Mucosa of descending colon (tissue), 3 donors: ENCODE measurements around the gene PHYKPL. TPM values are rescaled to one million over a fixed set of nuclear protein-coding genes. Genes with fewer than 3 reads are reported as not detected.
A peak's percentile ranks its signal among the peaks of the same experiment; 100 is the strongest.

Experiments used
- ATAC-seq: fragments of 200-7000 bp; cut with Tn5 transposase; one replicate; pipeline ENCODE4 v1.9.1; 2020; ENCODE audit warnings: mild to moderate bottlenecking, moderate library complexity
- DNase-seq, 3 donors: peaks; one replicate each; pipeline ENCODE4 v3.0.0-alpha.2; 2020
- H3K36me3 ChIP-seq: fragments of 200-600 bp; one replicate; pipeline ENCODE4 v1.8.0; 2021; ENCODE audit warnings: low read depth, mild to moderate bottlenecking
- H3K4me1 ChIP-seq: fragments of 200-600 bp; one replicate; pipeline ENCODE4 v1.8.0; 2021; ENCODE audit warnings: low read depth, mild to moderate bottlenecking
- H3K4me3 ChIP-seq: fragments of 200-600 bp; one replicate; pipeline ENCODE4 v1.8.0; 2021; ENCODE audit warnings: mild to moderate bottlenecking
- H3K9me3 ChIP-seq: fragments of 200-600 bp; one replicate; pipeline ENCODE4 v1.8.0; 2021; ENCODE audit warnings: mild to moderate bottlenecking
- intact Hi-C, 2 donors: fragments of 100-400 bp; cut with DNase I in 1 of 2; cut with micrococcal nuclease in 1 of 2; formaldehyde crosslinking; loops; one replicate each; pipeline versions ENCODE4 v1.11.0 to v1.11.1; 2022; cut with DNase I, micrococcal nuclease
- total RNA-seq, 3 donors: library from RNA; stranded (reverse); fragmentation: NEBNext Ultra II Directional in 2 of 3; extraction: Animal tissue kit (Norgen Biotek cat#: 25700) in 2 of 3; gene quantifications; one replicate each; pipeline versions ENCODE4 v1.2.1 to v1.2.4, GENCODE V29; 2021 to 2023
- TF ChIP-seq, protein P1 (sequence below): fragments of 200-600 bp; IDR thresholded peaks from one replicate; pipeline ENCODE4 v1.8.0; 2022; ENCODE audit warnings: antibody characterized with exemption, mild to moderate bottlenecking
- donor health status: DM: no; HTN: no; CAD: no; lungs with moderate emphysema.
- donor health status: DM: no; HTN: no; CAD: no.
- donor health status: DM: no; HTN: yes; CAD: no.

Gene PHYKPL
- total RNA-seq, 3 donors from 2014 or later: 179 to 331 (median 194) TPM

DNA sequence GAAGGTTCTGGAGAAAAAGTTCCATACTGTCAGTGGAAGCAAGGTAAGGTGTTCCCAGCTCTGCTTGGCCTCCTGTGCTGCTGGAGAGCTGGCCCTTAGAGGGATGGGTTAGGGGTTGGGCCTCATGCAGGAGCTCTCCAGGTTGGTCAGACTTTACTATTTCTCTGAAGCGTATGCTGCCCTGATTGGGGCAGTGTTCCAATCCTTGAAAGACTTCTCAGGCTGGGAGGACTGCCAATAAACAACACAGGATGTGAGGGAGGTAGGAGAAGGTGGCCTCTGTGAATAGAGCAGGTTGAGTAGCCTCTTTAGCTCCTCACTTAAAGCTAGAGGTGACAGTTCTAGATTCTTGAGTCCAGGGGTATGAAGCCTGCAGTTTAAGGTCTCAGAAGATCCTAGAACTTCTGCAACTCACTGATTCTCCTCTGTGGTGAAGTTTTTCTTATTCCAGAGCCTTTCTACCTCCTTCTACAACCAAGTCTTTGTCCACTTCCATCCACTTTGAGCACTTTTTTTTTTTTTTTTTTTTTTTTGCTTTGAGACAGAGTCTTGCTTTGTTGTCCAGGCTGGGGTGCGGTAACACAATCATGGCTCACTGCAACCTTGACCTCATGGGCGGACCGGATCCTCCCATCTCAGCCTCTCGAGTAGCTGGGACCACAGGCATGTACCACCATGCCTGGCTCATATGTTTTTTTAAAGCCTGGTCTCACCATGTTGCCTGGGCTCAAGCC lies 25.3 kb downstream of the PHYKPL start:
- H3K9me3 ChIP-seq: no peaks in the 10 kb centered on the region
- intact Hi-C loops: no loop called here
- DNase-seq: peak; percentile 70 to 86 (median 71)
- peaks cover 8% of the 10 kb centered on the region for H3K36me3 ChIP-seq
- H3K4me3 ChIP-seq: no peak overlapping the region
- TF ChIP-seq, protein P1, sequence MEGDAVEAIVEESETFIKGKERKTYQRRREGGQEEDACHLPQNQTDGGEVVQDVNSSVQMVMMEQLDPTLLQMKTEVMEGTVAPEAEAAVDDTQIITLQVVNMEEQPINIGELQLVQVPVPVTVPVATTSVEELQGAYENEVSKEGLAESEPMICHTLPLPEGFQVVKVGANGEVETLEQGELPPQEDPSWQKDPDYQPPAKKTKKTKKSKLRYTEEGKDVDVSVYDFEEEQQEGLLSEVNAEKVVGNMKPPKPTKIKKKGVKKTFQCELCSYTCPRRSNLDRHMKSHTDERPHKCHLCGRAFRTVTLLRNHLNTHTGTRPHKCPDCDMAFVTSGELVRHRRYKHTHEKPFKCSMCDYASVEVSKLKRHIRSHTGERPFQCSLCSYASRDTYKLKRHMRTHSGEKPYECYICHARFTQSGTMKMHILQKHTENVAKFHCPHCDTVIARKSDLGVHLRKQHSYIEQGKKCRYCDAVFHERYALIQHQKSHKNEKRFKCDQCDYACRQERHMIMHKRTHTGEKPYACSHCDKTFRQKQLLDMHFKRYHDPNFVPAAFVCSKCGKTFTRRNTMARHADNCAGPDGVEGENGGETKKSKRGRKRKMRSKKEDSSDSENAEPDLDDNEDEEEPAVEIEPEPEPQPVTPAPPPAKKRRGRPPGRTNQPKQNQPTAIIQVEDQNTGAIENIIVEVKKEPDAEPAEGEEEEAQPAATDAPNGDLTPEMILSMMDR: no peak
- peaks cover 45% of the 10 kb centered on the region for H3K4me1 ChIP-seq
- ATAC-seq: peak; percentile 60

DNA sequence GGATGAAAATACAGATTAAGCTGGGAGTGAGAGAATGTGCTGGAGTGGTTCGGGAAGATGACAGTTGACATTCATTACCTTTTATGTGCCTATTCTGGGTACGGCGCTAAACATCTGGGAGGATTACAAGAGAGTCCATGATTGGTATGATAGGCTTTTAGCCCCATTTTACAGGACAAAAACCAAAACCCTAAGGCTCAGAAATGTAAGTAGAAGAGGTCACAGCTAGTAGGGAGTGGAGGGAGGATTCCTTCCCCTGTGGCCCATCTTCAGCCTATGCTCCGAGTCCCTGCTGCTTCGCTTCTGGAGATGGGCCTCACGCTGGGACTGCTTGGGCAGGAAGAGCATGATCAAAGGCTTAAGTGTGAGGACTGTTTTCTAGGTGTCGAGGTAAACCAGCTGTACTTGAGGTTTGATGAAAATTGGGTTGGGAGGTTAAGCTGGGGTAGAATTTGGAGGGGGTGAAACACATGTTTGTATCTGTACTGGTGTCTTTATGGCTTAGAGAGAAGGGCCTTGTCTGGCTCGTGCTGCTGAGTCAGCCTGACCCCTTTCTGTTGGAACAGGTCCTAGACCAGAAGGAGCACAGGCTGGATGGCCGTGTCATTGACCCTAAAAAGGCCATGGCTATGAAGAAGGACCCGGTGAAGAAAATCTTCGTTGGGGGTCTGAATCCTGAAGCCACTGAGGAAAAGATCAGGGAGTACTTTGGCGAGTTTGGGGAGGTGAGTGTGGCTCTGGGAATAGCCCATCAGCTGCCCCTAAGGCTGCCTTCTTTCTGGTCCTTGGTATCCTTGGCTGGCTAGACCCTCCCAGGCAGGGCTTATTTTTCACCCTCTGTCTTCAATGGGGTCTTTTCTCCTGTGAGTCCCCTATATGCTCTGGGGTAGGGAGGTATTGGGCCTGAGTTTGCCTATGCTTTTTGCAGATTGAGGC lies 26.2 kb downstream of the PHYKPL start:
- Histone ChIP-seq H3K4me1 (peaks cover 42% of the 10 kb centered on the region), H3K36me3 (peaks cover 5% of the 10 kb centered on the region), H3K9me3 (no peaks in the 10 kb centered on the region), H3K4me3 (no peak overlapping the region)
- DNase-seq (no peak), ATAC-seq (no peak)
- TF ChIP-seq, protein P1: no peak
- intact Hi-C loops: no loop called here

DNA sequence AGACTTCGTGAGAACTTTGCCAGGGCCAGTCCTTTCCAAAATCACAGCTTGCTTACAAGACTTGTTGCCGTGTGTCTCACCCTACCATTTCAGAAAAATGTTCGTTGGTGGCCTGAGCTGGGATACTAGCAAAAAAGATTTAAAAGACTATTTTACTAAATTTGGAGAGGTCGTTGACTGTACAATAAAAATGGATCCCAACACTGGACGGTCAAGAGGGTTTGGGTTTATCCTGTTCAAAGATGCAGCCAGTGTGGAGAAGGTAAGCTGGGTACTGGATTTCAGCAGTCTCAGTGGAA lies 26.9 kb downstream of the PHYKPL start:
- peaks cover 5% of the 10 kb centered on the region for H3K36me3 ChIP-seq
- H3K4me1 ChIP-seq: peaks cover 41% of the 10 kb centered on the region
- no peaks in the 10 kb centered on the region for H3K9me3 ChIP-seq
- TF ChIP-seq, protein P1: no peak
- no peak for DNase-seq
- peak overlapping the region; percentile 98 for H3K4me3 ChIP-seq
- intact Hi-C loops: no loop called here
- no peak for ATAC-seq

DNA sequence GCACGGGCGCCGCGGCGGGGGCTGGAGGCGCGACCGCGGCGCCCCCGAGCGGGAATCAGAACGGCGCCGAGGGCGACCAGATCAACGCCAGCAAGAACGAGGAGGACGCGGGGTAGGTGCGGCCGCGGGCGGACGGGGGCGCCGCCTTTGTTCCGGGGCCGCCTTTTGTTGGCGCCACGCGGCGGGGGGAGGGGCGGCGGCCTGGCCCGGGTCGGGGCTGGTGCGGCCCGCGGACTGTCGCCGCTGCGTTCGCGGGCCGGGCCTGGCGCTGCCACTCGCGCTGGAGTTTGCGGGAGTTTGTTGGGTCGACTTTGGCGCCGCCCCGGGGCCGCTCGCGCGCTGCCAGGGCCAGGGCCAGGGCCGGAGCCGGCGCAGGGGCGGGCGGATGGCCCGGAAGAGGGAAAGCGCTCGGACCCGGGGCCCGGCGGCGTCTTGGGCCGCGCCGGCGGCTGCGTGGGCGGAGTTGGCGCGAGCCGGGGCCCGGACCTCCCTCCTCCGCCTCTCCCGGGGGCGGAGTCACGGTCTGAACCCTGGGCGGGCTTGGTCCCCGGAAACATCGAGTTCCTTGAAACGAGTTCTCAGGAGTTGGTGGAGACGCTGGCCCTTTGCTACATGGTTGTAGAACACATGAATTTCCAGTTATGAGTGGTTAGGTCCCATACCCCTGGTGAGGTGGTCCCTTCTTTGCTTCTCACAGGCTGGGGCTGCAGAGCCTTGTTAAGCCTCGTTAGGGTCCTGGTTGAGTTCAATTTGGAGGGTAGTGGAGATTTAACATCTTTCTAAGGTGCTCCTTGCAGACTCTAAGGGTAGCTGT lies 27.5 kb downstream of the PHYKPL start:
- peak; percentile 65 for ATAC-seq
- TF ChIP-seq, protein P1: no peak
- H3K4me1 ChIP-seq: peaks cover 37% of the 10 kb centered on the region
- H3K4me3 ChIP-seq: peak overlapping the region; percentile 98
- no peaks in the 10 kb centered on the region for H3K9me3 ChIP-seq
- intact Hi-C loops: no loop called here
- peaks cover 5% of the 10 kb centered on the region for H3K36me3 ChIP-seq
- DNase-seq: peak; percentile 91 to 92 (median 92)

DNA sequence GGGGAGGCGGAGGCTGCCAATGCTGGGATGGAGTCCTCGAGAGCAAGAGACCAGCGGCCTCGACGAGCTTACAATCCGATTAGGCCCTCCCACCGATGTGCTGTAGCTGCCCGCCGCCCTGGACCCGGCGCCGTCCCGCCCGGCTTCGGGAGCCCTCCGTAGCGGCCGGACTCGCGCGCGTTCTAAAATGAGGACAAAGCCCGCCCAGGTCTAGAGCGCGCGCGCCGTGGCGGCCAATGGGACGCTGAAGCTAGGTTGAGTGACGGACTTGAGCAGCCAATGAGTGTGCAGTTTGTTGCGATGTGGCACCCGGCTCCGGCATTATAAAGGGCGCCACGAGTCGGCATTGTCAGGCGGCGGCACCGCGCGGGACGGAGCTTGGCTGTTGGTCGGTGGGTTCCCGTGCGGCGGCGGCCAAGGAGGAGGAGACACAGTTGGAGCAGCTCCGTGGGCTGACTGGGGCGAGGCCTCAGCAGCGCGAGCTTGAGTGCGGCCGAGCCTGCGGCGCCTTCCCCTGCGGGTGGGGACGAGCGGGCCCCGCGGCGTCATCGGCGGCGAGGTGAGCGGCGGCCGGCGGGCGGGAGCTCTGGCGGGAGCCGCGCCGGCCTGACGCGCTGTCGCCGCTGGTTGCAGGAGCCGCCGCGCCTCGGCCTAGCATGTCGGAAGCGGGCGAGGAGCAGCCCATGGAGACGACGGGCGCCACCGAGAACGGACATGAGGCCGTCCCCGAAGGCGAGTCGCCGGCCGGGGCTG lies 28.2 kb downstream of the PHYKPL start, which contains the start of gene HNRNPAB:
HNRNPAB (plus strand) TSS at position 352 of the 753 bp plus-strand sequence; CDS start at position 657, 305 bp downstream.
- DNase-seq (peak; percentile 95 to 96 (median 96)), ATAC-seq (peak; percentile 77)
- peak within 1 kb of the TSS; percentile 98 for H3K4me3 ChIP-seq
- peaks cover 36% of the 10 kb centered on the region for H3K4me1 ChIP-seq
- intact Hi-C loops: no loop called here
- H3K36me3 ChIP-seq: peaks cover 5% of the 10 kb centered on the region
- no peaks in the 10 kb centered on the region for H3K9me3 ChIP-seq
- TF ChIP-seq, protein P1: no peak
